ENCODE data around the gene SLC37A1.

Gene SLC37A1

DNA sequence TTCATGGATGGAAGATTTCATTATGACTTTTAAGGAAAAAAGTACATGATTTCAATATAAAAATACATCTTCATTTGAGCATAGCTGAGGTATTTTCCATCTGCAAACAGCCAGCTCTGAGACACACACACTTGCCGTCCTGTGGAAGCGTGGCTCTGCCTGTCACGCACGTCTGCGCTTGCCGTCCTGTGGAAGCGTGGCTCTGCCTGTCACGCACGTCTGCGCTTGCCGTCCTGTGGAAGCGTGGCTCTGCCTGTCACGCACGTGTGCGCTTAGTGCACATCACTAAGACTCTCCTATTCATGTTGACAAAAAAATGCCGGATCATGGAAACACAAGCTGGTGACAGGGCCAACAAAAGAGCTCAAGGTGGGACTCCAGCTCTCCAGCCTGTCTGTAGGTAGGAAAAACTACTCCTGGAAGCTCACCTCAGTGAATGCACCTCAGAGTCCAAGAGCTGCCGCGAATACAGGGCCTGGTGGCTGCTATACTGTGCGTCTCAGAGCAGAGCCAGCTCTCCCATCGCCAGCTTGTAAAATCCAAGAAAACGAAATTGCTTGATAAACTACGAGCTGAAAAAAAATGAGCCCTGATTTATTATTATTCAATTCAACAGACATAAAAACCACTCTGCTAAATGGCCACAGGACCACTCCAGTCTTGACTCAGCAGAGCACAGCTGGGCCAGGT, 69.3 kb downstream of the SLC37A1 start:
- TF ChIP-seq, protein P1, sequence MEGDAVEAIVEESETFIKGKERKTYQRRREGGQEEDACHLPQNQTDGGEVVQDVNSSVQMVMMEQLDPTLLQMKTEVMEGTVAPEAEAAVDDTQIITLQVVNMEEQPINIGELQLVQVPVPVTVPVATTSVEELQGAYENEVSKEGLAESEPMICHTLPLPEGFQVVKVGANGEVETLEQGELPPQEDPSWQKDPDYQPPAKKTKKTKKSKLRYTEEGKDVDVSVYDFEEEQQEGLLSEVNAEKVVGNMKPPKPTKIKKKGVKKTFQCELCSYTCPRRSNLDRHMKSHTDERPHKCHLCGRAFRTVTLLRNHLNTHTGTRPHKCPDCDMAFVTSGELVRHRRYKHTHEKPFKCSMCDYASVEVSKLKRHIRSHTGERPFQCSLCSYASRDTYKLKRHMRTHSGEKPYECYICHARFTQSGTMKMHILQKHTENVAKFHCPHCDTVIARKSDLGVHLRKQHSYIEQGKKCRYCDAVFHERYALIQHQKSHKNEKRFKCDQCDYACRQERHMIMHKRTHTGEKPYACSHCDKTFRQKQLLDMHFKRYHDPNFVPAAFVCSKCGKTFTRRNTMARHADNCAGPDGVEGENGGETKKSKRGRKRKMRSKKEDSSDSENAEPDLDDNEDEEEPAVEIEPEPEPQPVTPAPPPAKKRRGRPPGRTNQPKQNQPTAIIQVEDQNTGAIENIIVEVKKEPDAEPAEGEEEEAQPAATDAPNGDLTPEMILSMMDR (IDR thresholded peaks at IDR 0.05; ENCODE audit: low read depth, low read length): no peak
- H3K4me3 ChIP-seq (ENCODE audit: low read depth, low read length): no peak overlapping the region

DNA sequence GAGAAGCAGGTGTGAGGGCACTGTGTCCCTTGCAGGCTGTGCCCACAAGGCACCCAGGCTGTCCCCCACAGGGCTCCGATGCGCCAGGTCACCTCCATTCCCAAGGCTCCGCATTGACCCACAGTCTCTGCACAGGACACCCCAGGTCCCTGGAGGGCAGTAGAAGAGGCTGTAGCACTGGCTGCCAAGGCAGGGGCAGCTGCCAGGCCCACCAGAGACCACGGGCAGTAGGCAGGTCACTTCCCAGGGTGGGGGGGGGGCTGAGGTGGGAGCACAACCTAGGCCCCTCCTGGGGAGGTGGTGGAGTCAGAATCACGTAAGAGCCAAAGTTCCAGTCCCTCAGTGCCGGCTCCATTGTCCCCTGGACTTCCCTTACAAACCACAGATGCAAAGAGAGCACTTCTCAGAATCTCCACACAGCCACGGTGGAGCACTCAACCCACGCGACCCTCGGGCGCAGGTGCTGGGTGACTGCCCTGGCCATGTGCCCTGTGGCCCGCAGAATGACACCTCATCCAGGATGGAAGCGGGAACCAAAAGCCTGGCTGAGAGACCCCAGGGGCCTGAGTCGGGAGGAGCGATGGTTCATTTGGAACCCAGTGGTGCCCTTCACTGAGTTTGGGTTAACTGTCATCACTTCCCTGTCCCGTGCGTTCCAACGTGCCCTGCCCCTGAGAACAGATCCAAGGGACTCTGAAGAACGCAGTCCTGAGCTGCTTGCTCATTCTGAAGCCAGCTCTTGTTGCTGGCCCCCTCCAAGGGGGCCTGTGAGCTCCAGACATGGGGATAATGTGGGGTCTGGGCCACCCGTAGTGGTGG, 70.0 kb downstream of the SLC37A1 start:
- H3K4me3 ChIP-seq (ENCODE audit: low read depth, low read length): no peak overlapping the region
- TF ChIP-seq, protein P1 (IDR thresholded peaks at IDR 0.05; ENCODE audit: low read depth, low read length): no peak

DNA sequence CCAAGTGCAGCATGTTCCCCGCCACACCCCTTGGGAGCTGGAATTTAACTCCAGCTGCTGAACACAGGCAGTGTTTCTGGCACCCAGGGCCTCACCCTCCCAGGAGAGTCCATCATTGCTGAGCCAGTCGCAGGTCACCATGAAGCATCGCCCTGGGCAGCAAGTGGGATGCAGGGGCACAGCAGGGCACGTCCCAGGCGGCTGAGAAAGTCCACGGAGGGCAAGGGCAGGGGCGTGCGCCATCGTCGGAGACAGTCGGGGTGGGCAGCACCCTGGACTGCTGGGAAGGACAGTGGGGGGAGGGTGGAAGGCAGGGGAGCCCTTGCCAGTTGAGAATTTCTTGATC, 70.6 kb downstream of the SLC37A1 start:
- H3K4me3 ChIP-seq (ENCODE audit: low read depth, low read length): no peak overlapping the region
- TF ChIP-seq, protein P1 (IDR thresholded peaks at IDR 0.05; ENCODE audit: low read depth, low read length): no peak

DNA sequence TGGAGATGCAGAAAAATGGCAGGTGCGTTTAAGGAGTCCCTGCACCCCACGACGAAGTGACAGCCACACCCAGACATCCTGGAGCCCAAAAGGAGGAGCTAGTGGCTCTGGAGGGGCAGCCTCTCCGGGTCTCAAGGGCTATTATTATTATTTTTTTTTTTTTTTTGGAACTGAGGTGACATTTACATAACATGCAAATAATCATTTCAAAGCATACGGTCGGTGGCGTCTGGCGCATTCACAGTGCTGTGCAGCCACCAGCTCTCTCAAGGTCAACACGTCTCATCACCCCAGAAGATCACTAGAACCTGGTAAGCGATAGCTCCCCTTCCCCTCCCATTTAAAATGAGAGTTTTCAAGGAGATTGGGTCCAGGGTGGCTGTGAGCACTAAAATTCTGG, 72.2 kb downstream of the SLC37A1 start:
- no peak overlapping the region for H3K4me3 ChIP-seq (ENCODE audit: low read depth, low read length)
- TF ChIP-seq, protein P1 (IDR thresholded peaks at IDR 0.05; ENCODE audit: low read depth, low read length): no peak

DNA sequence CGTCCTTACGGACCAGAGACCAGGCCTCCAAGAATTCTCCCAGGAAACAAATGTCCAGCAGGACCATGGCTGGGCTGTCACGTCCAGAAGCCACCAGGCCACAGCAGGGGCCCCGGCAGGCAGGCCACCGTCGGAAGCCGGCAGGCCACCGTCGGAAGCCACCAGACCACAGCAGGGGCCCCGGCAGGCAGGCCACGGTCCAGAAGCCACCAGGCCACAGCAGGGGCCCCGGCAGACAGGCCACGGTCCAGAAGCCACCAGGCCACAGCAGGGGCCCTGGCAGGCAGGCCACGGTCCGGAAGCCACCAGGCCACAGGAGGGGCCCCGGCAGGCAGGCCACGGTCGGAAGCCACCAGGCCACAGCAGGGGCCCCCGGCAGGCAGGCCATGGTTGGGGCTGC, 72.8 kb downstream of the SLC37A1 start:
- TF ChIP-seq, protein P1 (IDR thresholded peaks at IDR 0.05; ENCODE audit: low read depth, low read length): no peak
- no peak overlapping the region for H3K4me3 ChIP-seq (ENCODE audit: low read depth, low read length)

DNA sequence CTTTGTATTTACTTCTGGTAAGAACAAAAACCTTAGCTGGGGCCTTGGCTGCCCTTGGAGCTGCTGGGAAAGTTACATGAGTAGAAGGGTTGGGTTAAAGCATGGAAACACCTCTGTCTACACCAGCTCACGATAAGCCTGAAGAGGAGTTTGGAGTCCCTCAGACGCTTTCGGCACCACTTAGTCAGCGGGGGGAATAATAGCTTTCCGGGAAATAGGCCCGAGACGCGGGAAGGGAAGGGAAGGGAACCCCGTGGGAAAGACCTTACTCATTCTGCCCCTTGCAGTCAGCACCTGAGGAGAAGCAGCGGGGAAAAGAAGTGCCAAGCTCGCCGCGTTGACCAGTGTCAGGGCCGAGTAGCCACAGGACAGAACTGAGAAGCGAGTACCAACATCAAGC, 73.4 kb downstream of the SLC37A1 start:
- no peak overlapping the region for H3K4me3 ChIP-seq (ENCODE audit: low read depth, low read length)
- TF ChIP-seq, protein P1 (IDR thresholded peaks at IDR 0.05; ENCODE audit: low read depth, low read length): no peak

DNA sequence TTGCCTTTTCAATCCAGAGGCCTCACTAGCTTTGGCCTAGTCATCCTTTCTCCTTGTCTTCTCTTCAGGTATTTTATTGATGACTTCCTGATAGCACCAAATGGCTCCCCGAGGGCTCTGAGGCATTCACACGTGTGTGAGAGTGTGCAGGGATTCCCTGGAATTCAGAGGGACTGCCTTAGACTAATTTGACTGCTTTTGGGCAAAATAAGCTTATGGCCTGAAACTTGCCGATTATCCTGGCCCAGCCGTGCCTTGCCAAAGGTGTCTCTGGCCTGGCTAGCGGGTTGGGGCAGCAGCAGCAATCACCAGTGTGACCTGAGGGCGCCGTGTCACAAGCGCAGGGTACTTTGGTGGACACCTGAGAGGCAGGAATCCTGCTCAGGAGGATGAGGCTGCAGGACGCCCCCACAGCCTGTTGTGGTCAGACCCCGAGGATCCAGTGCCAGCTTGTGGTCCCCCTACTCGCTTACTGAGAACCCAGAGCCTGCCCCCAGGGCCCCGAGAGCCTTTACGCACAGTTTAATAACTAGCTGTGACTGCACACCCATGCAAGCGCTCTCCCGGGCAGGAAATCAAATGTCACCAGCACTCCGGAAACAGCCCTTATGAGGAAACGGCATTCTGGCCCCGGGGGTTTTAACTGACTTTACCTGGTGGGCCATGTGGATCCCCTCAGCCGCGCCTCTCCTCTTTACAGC, 76.9 kb downstream of the SLC37A1 start:
- TF ChIP-seq, protein P1 (IDR thresholded peaks at IDR 0.05; ENCODE audit: low read depth, low read length): no peak
- H3K4me3 ChIP-seq (ENCODE audit: low read depth, low read length): no peak overlapping the region
